Testis (tissue), 2 donors: ENCODE measurements around the gene FAM171A1.
"Not testable (repeated sequence)": the region's sequence is repeated elsewhere in the genome, so short reads cannot be mapped to it uniquely, and the experiment has no call there.

Experiments used
- CTCF ChIP-seq, 3 experiments: fragments of 450-650 bp in 2 of 3; fragments of 200-600 bp in 1 of 3; sonication (generic) in 1 of 3; IDR thresholded peaks; one replicate each; pipeline ENCODE4 v1.5.1; 2016 to 2019; ENCODE audit warnings: antibody characterized with exemption in 3 of 3, mild to moderate bottlenecking in 2 of 3, moderate library complexity in 1 of 3
- POLR2A ChIP-seq: fragments of 450-650 bp; IDR thresholded peaks from one replicate; pipeline ENCODE4 v1.6.1; 2017; ENCODE audit warnings: antibody characterized with exemption, mild to moderate bottlenecking, moderate library complexity

- not testable (repeated sequence) for TF ChIP-seq CTCF (IDR thresholded peaks at IDR 0.05); POLR2A
Observed at GRCh38 chr10:15207410-15207809, 163.7 kb downstream of the FAM171A1 start.
